Activated T-cell treated with anti-CD3 and anti-CD28 coated beads, Interleukin-2, amount 50 U/mL, for 1 hour (primary cell): ENCODE measurements around the gene NPPC.
"Not testable (repeated sequence)": the region's sequence is repeated elsewhere in the genome, so short reads cannot be mapped to it uniquely, and the experiment has no call there.

Source experiments
- DNase-seq: peaks from one replicate; pipeline ENCODE4 v3.0.0-alpha.2; 2020

NPPC gene

GRCh38 chr2:231919341-231920035 is 6.7 kb downstream of the NPPC start:
- no peak for DNase-seq

DNA sequence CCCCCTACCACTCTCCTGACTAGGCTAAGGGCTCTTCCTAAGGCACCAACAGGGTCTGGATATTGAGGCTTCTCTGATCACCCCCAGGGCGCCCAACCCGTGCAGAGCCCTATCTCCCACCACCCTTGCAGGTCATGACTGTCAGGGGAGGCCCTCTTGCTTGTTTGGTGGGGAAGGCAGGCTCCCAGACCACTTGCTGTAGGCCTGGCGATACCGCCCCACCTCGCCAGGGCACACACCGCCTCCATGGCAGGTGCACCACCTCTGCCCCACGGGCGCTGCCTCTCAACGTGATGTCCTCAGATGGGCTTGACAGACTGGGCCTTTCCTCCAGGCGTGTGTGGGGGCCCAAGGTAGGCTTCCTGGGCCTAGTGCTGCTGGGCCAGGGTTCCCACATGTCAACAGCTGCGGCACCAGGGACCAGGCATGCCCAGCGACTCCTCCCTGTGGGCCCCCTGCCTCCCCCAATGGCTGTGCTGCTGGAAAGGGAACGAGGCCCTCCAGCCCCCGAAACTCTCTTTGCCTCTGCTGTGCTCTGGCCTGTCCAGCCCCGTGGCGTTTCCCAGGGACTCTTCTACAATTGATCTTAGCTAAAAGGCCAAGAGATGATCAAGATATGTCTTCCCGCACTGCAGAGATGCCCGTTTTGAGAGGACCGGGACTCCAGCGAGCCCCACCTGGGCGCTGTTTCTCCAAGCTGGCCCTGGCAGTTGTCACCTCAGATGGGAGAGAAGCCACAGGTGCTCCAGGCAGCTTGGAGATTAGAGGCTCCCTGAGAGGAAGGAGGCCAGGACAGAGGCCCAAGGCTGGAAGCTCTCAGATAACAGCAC is 7.5 kb downstream of the NPPC start:
- no peak for DNase-seq

- DNase-seq: no peak
Observed at GRCh38 chr2:231917280-231918066, 8.7 kb downstream of the NPPC start.

GRCh38 chr2:231914077-231914690 is 12.0 kb downstream of the NPPC start:
- no peak for DNase-seq

GRCh38 chr2:231911381-231911780 is 14.8 kb downstream of the NPPC start:
- DNase-seq: no peak

- no peak for DNase-seq
Observed at GRCh38 chr2:231910771-231911170, 15.4 kb downstream of the NPPC start.

GRCh38 chr2:231910161-231910560 is 16.0 kb downstream of the NPPC start:
- DNase-seq: not testable (repeated sequence)

DNA sequence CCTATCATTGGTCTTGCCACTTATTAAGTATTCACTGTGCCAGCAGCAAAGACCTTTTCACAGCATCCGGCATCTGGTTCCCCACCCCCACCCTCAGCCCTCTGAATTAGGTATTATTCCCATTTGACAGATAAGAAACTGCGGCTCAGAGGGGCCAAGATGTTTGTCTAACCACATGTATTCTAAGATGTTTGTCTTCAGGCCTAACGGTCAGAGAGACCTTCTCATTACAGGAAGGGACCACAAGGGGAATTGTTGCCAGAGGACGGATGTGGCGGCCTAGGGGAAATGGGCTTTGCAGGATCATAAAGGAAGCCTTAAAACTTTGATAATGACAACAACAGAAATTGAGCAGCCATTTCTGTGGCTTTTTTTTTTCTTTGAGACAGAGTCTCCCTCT is 16.6 kb downstream of the NPPC start:
- DNase-seq: no peak

DNA sequence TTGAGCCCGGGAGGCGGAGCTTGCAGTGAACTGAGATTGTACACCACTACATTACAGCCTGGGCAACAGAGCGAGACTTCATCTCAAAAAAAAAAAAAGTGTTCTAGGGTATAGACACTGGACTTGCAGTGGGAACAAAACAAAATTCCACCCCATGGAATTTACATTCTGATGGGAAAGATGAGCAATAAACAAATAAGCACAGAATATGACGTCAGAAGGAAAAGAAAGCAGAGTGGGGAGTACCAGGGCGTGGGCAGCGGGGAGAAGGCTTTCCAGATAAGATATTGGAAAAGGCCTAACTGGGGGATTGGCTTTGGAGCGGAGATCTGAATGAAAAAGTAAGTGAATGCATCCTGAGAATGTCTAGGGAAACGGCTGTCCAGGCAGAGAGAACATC is 17.6 kb downstream of the NPPC start:
- DNase-seq: no peak

GRCh38 chr2:231907765-231908164 is 18.4 kb downstream of the NPPC start:
- no peak for DNase-seq

GRCh38 chr2:231905026-231905425 is 21.2 kb downstream of the NPPC start:
- DNase-seq: no peak

DNA sequence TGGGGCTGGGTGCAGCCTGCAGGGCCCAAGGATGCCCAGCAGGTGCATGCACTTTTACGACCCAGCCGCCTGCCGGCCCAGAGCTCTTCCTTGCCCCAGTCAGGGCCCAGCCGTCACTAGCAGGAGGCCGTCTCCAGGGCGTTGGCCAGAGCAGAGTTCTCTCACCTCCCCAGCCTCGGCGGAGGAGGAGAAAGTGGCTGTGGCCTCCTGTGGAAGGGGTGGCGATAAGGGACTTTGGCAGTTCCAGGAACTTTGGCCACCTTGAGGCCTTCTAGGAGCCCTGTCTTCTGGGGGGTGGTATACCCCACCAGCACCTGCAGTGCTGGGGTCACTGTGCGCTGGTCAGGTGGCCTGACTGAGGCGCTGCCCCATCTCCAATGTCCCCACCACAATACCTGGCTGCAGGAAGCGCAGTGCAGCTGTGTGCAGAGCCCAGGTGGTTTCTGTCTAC is 22.0 kb downstream of the NPPC start:
- no peak for DNase-seq

DNA sequence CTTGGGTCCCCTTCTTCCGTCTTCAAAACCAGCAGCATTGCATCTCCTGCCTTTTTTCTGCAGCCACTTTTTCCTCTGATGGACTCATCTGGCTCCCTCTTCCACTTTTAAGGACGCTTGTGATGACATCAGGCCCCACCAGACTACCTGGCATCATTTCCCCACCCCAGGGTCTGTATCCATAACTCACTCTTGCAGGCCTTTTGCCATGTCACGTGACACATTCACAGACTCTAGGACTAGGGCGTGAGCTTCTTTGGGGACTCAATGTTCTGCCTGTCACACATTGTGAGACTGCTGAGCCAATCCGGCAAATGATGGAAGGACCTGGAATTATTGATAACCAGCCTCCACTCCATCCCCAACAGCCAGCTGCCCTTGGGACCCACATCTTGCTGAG is 23.6 kb downstream of the NPPC start:
- DNase-seq: no peak

- DNase-seq: no peak
Observed at GRCh38 chr2:231900972-231901371, 25.2 kb downstream of the NPPC start.

DNA sequence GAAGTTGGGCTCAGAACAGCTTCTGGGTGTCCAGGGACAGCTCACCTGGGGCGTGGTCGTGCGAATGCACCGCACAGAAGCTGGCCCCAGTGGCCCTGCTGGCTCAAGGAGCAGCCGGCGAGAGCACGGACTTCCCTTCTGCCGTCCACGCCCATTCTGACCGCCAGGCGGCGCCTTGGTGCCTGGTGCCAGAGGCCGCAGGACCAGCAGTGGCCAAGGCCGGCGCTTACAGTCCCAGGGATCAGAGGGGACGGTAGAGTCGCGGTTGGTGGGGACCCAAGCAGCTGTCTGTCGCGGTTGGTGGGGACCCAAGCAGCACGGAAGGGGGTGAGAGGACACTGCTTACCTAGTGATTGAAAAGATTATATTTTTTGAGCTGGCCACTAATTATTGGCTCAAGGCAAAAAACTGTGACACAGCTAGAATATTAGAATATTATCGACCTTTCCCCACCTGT is 25.7 kb downstream of the NPPC start:
- peak; percentile 61 for DNase-seq

DNA sequence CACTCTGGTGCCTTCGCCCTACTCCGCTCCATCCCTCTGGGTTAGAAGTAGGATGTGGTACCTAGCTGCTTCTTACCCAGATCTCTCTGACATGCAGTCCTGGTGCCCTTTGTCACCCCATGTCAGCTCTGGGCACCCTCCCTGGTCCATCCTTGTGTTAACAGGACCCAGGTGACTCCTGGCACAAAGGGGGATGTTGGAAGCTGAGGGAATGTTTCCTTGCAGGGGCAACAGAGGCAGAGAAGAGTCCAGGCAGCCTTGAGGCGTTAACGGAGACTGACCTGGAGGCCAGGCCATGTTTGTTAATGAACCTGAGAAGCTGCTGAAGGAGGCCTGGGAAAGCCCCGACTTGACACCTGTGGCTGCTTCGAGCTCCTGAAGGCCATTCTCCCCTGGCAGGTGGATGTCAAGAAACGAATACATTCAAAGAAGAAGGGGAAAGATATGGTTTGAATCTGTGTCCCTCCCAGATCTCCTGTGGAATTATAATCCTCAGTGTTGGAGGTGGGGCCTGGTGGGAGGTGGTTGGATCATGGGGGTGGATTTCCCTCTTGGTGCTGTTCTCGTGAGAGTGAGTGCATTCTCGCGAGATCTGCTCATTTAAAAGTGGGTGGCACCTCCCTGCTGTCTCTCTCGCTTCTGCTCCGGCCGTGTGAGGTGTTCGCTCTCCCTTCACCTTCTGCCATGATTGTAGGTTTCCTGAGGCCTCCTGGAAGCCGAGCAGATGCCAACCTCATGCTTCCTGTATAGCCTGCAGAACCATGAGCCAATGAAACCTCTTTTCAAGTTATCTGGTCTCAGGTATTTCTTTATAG is 31.4 kb downstream of the NPPC start:
- DNase-seq: no peak

DNA sequence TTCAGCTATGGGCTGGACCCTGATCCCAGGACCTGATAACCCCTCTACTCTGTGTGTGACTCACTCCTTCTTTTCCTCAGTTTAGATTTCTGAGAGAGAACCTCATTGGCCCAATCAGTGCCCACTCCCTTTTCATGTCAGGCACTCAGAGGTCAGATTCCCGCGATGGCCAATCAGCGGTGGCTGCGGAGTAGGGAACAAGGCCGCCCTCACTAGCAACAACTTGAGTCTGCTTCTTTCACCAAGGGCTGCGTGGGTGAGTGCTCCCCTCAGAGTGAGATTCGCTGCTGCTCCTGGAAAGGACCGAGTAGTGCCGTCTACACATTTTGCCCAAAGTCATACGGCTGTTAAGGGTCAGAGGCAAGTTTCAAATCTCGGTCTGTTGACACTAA is 34.7 kb downstream of the NPPC start:
- DNase-seq: no peak

DNA sequence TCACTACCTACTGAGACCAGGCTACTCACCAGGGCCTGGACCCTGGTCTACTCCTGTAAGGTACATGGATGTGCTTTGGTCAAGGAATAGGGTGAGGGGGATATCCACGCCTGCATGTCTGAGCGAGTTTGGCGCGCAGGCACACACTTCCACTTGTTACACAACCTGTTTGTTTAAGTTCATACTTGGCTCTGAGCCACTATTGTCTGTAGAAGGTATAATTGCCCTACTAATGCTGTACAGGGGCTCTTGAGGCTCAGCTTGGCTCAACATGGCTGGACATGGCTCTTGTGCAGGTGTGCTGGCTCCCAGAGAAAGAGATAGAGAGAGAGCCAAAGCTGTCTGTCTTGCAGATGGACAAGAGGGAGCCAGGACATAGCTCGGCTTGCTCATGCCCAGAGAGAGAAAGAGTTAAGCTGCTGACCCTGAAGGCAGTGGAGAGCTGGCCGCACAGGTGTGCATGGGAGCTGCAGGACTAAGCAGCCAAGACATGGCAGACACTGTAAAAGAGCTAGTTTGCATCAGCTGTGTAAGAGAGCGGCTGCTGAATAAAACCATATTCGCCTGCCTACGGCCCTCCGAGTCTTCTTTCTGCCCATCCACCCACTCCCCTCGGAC is 35.2 kb downstream of the NPPC start:
- DNase-seq: no peak

GRCh38 chr2:231887756-231888155 is 38.4 kb downstream of the NPPC start:
- DNase-seq: no peak

DNA sequence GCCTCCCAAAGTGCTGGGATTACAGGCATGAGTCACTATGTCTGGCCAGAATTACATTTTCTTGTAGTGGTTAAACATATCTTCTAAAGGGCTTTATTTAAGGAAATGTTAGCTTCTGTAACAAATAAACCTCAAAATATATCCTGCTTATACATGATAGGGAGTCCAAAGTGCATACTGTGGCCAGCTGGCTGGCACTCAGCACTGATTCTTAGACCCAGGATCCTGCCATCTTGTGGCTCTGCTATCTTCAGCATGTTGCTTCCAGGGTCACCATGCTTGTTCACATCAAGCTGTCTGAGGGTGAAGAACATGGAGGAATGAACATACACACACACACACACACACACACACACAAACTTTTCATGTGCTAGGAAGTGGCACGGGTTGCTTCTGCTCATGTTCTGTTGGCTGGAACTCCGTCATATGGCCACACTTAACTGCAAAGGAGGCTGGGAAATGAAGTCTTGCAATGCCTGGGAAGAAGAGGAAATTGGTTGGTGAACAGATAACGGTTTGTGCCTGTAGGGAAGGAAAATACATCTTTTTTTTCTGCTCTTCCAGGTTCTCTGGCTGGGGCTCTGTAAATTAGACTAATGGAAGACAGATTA is 40.0 kb downstream of the NPPC start:
- DNase-seq: no peak

DNA sequence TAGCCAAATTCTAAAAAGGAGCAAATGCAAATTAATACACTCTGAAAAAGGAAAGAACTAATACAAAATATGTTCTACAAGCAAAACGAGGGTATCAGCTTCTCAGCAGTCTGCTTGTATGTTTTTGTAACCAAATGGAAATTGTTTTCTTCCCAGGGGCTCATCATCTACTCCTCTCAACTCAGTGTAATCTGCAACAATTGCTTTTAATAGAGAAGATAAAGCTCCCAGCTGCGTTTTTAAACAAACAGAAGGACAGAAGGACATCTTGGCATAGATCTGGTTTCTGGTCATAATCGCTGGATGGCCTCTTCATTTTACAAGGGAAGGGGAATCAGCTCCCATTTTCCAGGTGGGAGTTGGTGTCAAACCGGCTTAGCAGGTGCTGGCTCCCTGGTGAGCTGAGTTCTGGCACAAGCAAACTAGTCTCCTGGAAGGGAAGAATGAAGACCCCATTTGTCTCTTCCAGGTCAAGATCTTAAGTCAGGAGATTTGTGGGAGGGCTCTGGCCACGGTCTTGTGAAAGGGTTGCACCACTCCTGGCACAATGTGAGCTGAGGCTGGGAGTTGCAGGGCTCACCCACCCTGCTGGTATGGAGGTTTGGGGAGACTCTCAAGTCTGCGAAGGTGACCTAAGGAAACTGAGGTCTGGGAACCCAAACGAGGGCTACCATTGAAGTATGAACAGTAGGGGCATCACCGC is 41.6 kb downstream of the NPPC start:
- no peak for DNase-seq
